Stimulated activated CD4-positive, alpha-beta T cell treated with anti-CD3 and anti-CD28 coated beads, Interleukin-1b, Interleukin-23, amount 100 ng/mL, for 24 hours (primary cell): ENCODE data around the gene NKX3-2.

Experiments
- DNase-seq, 4 experiments: peaks; one replicate each; pipeline ENCODE4 v3.0.0-alpha.2; 2020; ENCODE audit warnings: low read depth in 4 of 4, low spot score in 1 of 4

NKX3-2 gene

DNA sequence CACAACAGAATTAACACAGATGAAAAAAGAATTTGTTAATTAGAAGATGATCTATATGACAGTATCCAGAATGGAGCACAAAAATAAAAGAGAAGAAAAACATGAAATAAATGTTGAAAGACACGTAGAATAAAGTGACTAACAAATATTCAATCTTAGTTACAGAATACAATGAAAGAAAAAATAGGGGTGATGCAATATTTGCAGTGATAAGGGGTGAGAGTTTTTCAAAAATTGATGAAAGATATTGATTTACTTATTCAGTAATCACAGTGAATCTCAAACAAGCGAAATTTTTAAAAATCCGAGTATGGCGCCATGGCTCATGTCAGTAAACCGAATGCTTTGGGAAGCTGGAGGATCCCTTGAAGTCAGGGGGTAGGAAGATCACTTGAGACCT lies 39.9 kb downstream of the NKX3-2 start:
- DNase-seq = no peak

- no peak for DNase-seq
These were observed 45.8 kb downstream of the NKX3-2 start for GRCh38 chr4:13498469-13498868.

GRCh38 chr4:13496605-13497004 lies 47.7 kb downstream of the NKX3-2 start:
- DNase-seq = no peak

DNA sequence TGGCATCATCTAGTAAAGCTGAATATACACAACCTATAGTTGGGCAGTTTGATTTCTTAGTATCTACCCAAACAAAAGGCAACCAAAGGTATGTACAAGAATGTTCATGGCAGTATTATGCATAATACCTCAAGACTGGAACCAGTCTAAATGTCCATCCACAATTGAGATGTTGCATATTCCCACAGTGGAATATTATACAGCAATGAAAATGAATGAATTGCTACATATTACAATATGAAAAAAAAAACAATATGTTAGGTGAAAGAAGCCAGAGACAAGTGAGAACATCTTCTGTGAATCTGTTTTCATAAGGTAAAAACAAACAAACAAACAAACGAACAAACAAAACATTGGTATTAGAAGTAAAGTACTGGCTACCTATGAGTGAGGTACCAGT lies 48.6 kb downstream of the NKX3-2 start:
- no peak for DNase-seq

DNA sequence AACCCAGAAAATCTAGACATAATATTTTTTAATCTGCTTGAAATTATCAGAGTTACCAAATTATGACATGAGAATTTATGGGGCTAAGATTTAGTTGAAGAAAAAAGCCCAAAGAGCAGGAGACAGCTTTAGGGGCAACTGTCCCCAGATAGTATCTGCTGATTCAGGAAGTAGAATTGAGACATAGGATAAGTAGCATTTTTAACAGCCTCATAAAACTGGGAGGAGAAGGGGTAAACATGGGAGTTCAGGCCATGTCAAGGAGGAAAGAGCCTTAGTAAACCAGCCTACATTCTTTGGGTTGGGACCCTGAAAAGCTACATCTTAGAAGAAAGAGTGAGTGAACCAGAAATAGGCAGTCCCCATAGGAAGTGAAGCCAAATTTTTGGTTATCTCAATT lies 50.5 kb downstream of the NKX3-2 start:
- DNase-seq = no peak

GRCh38 chr4:13492747-13493146 lies 51.6 kb downstream of the NKX3-2 start:
- no peak for DNase-seq
